SK-N-MC (cell line): ENCODE measurements around the gene DSG1.

Source experiments
- EZH2 ChIP-seq: fragments of 200-600 bp; sonication (generic); IDR thresholded peaks from one replicate; pipeline ENCODE4 v1.6.1; 2017; ENCODE audit warnings: antibody characterized with exemption
- POLR2AphosphoS5 ChIP-seq: IDR thresholded peaks from 2 replicates; pipeline ENCODE4 v1.6.1; 2012; ENCODE audit warnings: mild to moderate bottlenecking, low read depth, low read length, borderline replicate concordance

- TF ChIP-seq EZH2 (no peak), POLR2AphosphoS5 (no peak)
These were observed 20.7 kb upstream of the DSG1 start for GRCh38 chr18:31297248-31297647.
